Type B pancreatic cell (in vitro differentiated cells): ENCODE measurements around the gene DNAAF8. TPM values are rescaled to one million over a fixed set of nuclear protein-coding genes. Genes with fewer than 3 reads are reported as not detected.
A peak's percentile ranks its signal among the peaks of the same experiment; 100 is the strongest.

Experiments used
- DNase-seq: peaks from one replicate; pipeline ENCODE4 v3.0.0; 2021; ENCODE audit warnings: mixed read lengths; ENCODE audit not compliant: unreplicated experiment; ENCODE audit errors: extremely low spot score
- H3K27ac Mint-ChIP-seq: 2 replicates; pipeline ENCODE4 v1.8.0; 2021; ENCODE audit warnings: mild to moderate bottlenecking, mixed read lengths
- H3K27me3 Mint-ChIP-seq: 2 replicates; pipeline ENCODE4 v1.8.0; 2021; ENCODE audit warnings: mixed read lengths
- H3K36me3 Mint-ChIP-seq: 2 replicates; pipeline ENCODE4 v1.8.0; 2021; ENCODE audit warnings: mixed read lengths
- H3K4me1 Mint-ChIP-seq: one replicate; pipeline ENCODE4 v1.8.0; 2021; ENCODE audit warnings: mixed read lengths; ENCODE audit not compliant: unreplicated experiment
- H3K4me3 Mint-ChIP-seq: 2 replicates; pipeline ENCODE4 v1.8.0; 2021; ENCODE audit warnings: mild to moderate bottlenecking, mixed read lengths
- H3K9me3 Mint-ChIP-seq: 2 replicates; pipeline ENCODE4 v1.8.0; 2021; ENCODE audit warnings: mixed read lengths
- total RNA-seq: library from RNA; stranded (reverse); gene quantifications from 2 replicates; pipeline ENCODE4 v1.2.1, GENCODE V29; 2021; ENCODE audit warnings: low replicate concordance
- TF ChIP-seq, protein P1 (sequence below): fragments of 200-600 bp; sonication (generic); conservative IDR thresholded peaks from 2 replicates; pipeline ENCODE4 v1.5.0; 2021; ENCODE audit warnings: antibody characterized with exemption, mild to moderate bottlenecking

DNAAF8 gene
- total RNA-seq, 1 donor from 2014 or later, result 2.6 TPM

DNA sequence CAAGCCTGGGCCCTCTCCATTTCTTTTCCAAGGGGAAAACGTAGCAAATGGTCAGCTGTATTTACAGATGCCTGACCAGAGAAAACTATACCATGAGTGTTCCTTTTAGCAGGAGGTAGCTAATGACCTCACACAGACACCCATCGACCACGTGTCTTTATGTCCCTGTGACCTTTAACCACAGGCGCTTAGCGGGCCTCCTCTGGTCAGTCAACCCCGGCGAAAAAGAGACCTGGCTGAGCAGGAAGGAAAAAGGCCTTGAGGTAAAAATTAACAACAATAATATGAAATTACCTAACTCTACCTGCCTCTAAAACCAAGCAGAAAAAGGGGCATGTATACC is 31.9 kb upstream of the DNAAF8 start:
- TF ChIP-seq, protein P1, sequence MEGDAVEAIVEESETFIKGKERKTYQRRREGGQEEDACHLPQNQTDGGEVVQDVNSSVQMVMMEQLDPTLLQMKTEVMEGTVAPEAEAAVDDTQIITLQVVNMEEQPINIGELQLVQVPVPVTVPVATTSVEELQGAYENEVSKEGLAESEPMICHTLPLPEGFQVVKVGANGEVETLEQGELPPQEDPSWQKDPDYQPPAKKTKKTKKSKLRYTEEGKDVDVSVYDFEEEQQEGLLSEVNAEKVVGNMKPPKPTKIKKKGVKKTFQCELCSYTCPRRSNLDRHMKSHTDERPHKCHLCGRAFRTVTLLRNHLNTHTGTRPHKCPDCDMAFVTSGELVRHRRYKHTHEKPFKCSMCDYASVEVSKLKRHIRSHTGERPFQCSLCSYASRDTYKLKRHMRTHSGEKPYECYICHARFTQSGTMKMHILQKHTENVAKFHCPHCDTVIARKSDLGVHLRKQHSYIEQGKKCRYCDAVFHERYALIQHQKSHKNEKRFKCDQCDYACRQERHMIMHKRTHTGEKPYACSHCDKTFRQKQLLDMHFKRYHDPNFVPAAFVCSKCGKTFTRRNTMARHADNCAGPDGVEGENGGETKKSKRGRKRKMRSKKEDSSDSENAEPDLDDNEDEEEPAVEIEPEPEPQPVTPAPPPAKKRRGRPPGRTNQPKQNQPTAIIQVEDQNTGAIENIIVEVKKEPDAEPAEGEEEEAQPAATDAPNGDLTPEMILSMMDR, result no peak
- peaks cover 6% of the 10 kb centered on the region for H3K4me1 Mint-ChIP-seq
- H3K27me3 Mint-ChIP-seq, result no peaks in the 10 kb centered on the region
- H3K4me3 Mint-ChIP-seq, result no peak overlapping the region
- H3K27ac Mint-ChIP-seq, result peak overlapping the region; percentile 33
- no peak for DNase-seq
- H3K9me3 Mint-ChIP-seq, result no peaks in the 10 kb centered on the region
- peaks cover 8% of the 10 kb centered on the region for H3K36me3 Mint-ChIP-seq

DNA sequence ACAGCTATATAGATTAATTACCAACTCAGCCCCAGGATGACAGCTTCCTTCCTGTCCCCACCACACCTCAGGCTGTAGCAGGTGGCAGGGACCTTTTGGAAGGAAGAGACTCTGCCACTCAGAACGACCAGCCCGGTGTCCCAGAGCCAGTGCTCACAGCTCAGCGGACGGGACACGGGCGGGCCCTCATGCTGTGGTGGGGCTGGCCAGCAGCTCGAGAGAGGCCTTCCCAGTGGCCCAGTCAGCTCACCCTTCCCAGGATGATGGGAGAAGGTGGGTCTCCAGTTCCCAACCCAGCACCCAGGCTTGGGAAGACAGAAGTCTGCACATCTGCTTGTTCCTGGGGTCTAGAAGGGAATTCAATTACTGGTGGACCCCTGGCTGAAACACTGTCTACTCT is 30.4 kb upstream of the DNAAF8 start:
- H3K4me3 Mint-ChIP-seq, result no peak overlapping the region
- DNase-seq, result no peak
- no peak overlapping the region for H3K27ac Mint-ChIP-seq

GRCh38 chr16:4704491-4704890 is 29.8 kb upstream of the DNAAF8 start:
- Mint-ChIP-seq H3K4me3 (no peak overlapping the region), H3K27ac (no peak overlapping the region), H3K4me1 (peaks cover 6% of the 10 kb centered on the region), H3K9me3 (no peaks in the 10 kb centered on the region), H3K27me3 (no peaks in the 10 kb centered on the region), H3K36me3 (peaks cover 13% of the 10 kb centered on the region)
- TF ChIP-seq, protein P1, result no peak
- DNase-seq, result no peak

More for the DNA sequence above, 30.4 kb upstream of the DNAAF8 start:
- Mint-ChIP-seq H3K4me1 (peaks cover 6% of the 10 kb centered on the region), H3K9me3 (no peaks in the 10 kb centered on the region), H3K27me3 (no peaks in the 10 kb centered on the region), H3K36me3 (peaks cover 11% of the 10 kb centered on the region)
- TF ChIP-seq, protein P1, result no peak

DNA sequence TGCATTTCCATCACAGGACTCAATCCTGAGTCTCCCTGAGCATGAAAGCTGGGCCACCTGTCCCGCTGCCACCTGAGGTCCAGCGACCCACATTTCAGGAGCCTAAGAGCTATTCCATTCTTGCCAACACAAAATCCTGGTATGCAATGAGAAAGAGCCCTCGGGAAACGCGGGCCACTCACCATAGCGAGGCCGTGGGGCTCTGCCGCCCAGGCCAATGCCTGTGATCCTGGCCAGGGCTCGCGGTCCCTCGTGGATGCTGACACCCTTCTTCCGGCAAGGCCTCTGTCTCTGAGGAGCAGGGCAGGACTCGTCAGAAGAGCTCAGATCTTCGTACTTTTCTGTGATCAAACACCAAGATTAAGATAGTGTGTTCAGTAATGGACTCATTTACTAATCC is 29.4 kb upstream of the DNAAF8 start:
- Mint-ChIP-seq H3K4me3 (no peak overlapping the region), H3K36me3 (peaks cover 14% of the 10 kb centered on the region), H3K27me3 (no peaks in the 10 kb centered on the region), H3K27ac (no peak overlapping the region), H3K9me3 (no peaks in the 10 kb centered on the region), H3K4me1 (peaks cover 6% of the 10 kb centered on the region)
- DNase-seq, result no peak
- TF ChIP-seq, protein P1, result no peak

GRCh38 chr16:4706871-4707270 is 27.5 kb upstream of the DNAAF8 start:
- TF ChIP-seq, protein P1, result no peak
- no peaks in the 10 kb centered on the region for H3K27me3 Mint-ChIP-seq
- H3K9me3 Mint-ChIP-seq, result no peaks in the 10 kb centered on the region
- no peak overlapping the region for H3K4me3 Mint-ChIP-seq
- peaks cover 18% of the 10 kb centered on the region for H3K36me3 Mint-ChIP-seq
- DNase-seq, result no peak
- H3K27ac Mint-ChIP-seq, result peak overlapping the region; percentile 42
- H3K4me1 Mint-ChIP-seq, result peaks cover 6% of the 10 kb centered on the region

GRCh38 chr16:4709481-4709880 is 24.9 kb upstream of the DNAAF8 start:
- TF ChIP-seq, protein P1, result no peak
- H3K4me3 Mint-ChIP-seq, result no peak overlapping the region
- no peak for DNase-seq
- peaks cover 26% of the 10 kb centered on the region for H3K36me3 Mint-ChIP-seq
- H3K27ac Mint-ChIP-seq, result no peak overlapping the region
- no peaks in the 10 kb centered on the region for H3K9me3 Mint-ChIP-seq
- peaks cover 6% of the 10 kb centered on the region for H3K4me1 Mint-ChIP-seq
- no peaks in the 10 kb centered on the region for H3K27me3 Mint-ChIP-seq
